Skin epidermis (tissue), 12 donors: ENCODE data around the gene FOXA2.
"Not testable (repeated sequence)": the region's sequence is repeated elsewhere in the genome, so short reads cannot be mapped to it uniquely, and the experiment has no call there.

Experiments used
- H3K27ac ChIP-seq, 21 experiments: fragments of 200-600 bp; sonication (generic) in 11 of 21; one replicate each; pipeline ENCODE4 v1.5.0; 2020; ENCODE audit warnings: mild to moderate bottlenecking in 3 of 21, inconsistent platforms in 2 of 21, moderate library complexity in 2 of 21
- H3K4me3 ChIP-seq, 7 experiments: fragments of 200-600 bp; sonication (generic) in 2 of 7; one replicate each; pipeline ENCODE4 v1.5.0; 2020; ENCODE audit warnings: inconsistent platforms in 2 of 7, mild to moderate bottlenecking in 2 of 7, moderate library complexity in 1 of 7

The FOXA2 gene

DNA sequence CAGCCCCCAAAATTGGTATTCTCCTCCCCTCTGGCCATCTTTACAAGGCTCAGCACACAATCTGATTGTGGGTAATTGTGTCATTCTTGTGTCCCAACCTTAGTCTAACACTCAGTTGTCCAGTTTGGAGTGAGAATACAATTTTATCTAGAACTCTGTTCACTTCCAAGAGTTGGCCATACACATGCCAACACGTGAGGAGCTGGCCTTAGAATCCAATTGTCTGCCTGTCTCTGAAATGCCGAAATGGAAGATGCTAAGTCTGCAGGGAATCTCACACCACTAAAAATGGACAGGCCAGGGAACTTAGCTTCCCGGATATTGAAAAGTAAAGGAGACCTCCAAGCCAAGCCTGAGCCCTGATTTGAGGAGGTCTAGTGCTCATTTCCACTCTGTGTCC, 12.3 kb downstream of the FOXA2 start:
- H3K27ac ChIP-seq: no peak overlapping the region
- no peak overlapping the region for H3K4me3 ChIP-seq

DNA sequence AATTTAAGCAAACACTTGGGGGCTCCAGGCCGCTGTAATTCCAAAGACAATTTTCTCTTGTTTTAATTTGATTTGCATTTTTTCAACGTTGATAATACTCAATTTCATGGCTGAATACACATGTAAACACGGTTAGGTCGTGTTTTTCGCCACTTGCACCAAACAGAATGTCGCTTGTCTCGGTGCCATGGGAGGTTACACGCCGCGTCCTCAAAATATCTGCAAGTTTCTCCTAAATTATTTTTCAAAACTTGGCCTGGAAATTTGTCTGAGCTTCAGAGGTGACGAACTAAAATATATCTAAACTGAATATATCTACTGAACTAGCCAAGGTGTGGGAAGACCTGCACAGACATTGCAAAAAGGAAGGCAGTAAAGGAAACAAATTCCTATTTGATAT, 15.0 kb downstream of the FOXA2 start:
- no peak overlapping the region for H3K27ac ChIP-seq
- H3K4me3 ChIP-seq: no peak overlapping the region

DNA sequence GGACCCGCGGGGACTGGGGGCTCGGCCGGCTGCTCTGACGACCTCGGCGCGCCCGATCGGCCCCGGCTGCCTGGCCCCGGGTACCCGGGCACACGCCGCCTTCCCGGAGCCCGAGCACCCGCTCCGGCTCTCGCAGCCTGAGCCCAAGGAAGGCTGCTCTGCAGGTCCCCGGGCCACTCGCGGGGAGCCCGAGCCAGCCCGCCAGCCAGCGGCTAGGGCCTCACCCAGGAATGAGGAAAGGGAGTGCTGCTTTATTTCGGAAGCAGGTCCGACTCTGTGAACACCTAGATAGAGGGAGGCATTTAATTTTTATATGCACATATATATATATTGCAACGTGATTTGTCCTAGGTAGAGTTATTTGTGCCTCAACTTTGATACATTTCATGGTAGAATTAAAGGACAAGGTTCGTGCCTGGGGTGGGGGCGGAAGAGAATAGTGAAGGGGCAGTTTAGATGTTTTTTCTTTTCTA, 15.5 kb downstream of the FOXA2 start:
- no peak overlapping the region for H3K27ac ChIP-seq
- H3K4me3 ChIP-seq: no peak overlapping the region

DNA sequence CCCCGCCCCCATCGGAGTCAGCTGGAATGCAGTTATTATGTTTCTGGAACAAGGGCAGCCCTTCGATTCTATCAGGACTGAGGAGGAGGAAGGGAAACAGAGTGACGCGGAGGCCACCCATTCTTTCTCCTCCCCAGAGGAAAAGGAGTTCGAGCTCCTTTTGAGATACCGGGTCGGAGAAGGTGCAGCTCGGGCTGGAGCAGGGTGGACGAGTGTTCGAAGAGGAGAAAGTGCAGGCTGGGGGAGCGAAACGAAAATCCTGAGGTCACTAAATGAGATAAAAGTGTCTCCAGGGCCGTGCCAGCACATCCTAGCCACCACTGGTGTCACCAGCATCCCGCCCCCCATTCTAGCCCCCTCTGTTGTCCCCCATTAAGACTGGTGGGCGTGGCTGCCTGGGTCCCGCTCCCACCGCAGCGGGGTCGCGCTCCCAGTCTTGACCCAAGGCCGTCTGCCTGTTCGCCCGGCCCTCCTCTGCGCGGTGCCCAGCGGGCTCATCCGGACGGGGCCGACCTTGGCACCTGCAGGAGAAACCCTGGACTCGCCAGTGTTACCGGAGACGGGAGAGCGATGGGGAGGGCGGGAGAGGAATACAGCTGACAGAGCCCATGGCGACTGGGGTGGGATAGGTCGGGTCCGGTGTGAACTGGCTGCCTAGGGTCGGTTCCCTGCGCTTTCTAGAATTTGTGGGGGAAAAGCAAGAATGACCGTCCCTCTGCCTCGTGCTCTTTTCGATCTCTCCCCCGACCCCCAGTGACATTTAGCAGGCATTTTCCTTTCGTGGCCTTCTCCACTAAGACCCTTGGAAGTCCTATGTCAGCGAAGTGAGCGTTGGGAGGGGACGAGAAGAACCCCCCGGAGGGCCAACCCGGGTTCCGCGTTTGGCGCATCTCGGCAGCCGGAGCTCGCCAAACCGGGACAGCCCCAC, 16.2 kb downstream of the FOXA2 start:
- H3K4me3 ChIP-seq: no peak overlapping the region

DNA sequence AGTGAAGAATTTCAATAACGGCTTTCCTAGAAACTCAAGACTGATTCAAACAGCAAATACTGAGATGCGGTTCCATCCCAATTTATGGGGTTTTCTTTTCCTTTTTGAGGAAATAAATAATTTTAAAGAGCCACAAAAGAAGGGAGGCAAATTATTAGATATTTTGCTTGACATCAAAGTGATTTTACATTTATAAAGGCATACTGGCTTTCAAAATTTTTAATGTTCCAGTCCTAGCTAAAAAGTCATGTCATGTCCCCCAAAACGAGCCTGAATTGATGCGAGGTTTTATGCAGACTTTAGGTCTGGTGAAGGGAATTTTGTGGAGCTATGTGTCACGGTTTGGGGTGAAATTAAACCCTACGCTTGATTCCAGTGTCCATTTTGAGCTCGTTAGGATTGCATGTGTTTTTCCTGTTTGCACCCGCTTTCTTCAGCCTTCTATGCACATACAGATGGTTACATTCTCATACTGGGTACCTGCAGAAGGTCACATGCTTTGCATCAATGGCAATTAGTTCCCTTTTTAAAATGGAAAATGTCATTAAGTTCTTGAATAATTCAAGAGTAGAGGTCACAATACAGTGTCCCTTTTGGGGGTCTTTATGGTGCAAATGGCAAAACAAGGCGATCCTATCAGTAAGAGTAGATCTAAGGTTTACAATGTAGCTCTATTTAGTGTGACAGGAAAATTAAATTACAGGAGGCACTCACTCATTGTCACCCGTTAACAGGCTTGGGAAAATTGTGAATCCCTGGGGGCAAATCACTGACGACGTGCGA, 17.3 kb downstream of the FOXA2 start:
- H3K4me3 ChIP-seq: no peak overlapping the region
- H3K27ac ChIP-seq: no peak overlapping the region

More for the DNA sequence above, 16.2 kb downstream of the FOXA2 start:
- no peak overlapping the region for H3K27ac ChIP-seq

DNA sequence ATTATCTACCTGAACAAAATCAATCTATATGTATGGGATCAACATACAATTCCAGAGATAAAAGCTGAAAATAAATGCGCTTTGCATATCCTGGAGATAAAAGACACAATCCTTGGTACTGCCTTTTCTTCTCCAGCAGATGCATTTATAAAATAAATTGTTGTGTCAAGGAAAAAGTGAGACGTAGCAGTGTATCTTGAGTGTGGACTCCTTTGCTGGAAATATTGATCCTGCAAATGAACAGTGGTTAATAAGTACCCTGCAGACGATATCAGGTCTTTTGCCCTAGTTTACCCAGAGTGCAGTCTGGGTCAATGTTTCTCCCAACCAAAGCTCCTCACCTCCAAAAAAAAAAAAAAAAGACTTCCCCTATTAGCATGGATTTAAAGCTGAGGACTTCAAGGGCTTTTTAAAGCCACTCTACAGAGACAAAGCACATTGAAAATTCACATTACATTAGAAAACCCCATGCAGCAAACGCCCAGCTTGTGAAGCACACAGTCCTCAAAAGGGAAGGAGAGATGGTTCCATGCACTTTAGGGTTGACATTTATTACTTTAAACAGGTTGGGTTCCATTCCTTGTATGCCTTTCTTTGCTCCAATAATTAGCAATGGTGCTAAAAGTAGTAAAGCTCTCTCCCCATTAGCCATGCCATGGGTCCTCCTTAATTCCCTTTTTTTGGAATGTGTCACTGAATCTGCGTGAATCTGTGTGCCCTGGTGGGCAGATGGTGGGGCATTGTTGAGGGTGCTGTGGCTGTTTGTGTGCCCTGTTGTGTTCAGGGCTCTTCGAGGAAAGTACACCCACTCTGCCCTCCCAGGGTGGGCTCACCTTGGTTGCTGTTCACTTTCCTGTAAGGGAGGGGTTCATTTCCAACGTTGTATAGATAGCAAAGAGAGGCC, 21.1 kb downstream of the FOXA2 start:
- Histone ChIP-seq H3K27ac (no peak overlapping the region), H3K4me3 (no peak overlapping the region)

DNA sequence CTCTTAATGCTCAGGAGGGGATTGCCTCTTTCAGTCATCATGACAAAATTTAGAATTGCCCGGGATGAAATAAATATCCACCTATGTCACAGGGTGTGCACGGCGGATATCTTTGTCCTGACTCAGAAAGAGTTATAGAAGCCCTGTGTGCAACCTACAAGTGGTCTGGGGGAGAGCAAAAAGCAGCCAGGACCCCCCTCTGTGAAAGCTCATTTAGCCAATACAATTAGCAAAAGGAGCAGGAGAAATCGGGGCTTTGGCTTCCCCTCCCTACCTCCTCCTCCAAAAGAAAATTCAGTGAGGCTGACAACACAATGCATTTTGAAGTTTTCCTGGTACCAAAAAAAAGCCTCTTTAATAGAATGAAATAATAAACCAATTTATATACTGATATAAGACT, 21.8 kb downstream of the FOXA2 start:
- no peak overlapping the region for H3K4me3 ChIP-seq
- no peak overlapping the region for H3K27ac ChIP-seq

DNA sequence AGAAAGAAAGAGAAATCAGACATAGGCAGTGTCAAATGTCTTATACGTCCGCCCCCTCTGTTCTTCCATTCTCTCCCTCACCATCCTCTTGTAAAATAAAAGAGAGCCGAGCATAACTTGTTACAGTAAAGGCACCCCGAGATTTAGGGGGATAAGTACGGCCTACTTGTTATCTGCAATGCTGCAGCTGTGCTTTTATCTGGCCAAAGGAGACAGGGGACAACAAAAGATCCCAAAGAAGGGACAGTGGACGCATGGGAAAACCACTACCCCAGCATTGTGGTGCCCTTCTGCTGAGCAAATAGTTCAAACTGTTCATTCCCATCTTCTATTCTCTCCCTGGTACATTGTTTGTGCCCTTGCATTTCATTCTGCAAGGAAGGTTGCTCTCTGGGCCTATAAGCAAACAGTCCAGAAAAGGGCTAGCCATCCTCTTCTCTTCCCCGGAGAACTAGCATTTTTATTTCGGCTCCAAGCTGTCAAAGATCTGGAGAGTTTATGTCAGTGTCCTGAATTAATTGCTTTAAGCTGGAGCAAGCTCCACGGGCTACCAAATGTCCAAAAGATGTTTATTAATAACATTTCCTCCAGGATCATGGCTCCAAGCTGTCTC, 22.3 kb downstream of the FOXA2 start:
- H3K4me3 ChIP-seq: no peak overlapping the region
- no peak overlapping the region for H3K27ac ChIP-seq

DNA sequence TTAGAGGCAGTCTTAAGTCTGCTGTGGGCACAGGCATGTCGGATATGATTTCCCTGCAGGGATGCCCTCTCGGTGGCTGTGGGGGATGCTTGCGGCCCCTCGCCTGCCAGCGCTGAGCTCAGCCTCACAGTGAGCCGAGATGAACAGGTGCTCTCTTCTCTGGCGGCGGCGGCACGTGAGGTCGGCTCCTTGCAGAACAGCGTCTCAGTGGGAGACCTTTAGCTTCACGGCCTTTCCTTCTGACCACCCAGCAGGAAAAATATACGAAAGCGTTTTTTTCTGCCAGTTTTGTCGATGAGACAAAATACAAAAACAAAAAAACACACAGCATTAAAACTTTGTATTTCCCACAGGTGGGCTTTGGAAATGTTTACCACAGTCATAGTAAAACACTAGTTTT, 23.6 kb downstream of the FOXA2 start:
- Histone ChIP-seq H3K27ac (no peak overlapping the region), H3K4me3 (no peak overlapping the region)

DNA sequence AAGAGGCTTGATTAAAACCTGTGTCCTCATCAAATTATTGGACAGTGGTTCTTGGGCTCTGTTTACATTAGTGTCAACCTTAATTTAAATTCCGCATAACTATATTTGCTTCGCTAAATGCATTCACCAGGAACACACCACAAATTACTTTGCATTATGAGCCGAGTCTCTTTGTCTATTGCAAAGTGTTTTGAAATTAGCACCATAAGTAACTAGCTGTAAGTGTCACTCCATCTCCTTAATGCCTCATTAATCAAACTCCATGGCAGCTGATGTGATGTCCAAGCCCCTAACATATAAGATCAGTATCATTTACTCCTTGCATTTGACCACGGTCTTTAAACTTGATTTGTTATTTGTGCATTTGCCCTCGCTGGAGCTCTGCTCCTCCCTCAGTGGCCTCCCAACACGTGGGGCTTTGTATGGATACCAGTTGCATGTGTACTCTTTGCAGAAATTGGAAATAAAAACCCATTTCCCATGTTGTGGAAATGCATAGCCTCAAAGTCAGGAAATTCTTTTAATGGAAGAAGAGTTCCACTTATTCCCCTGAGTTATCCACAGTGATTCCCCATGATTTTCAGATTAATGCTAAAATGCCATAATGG, 24.6 kb downstream of the FOXA2 start:
- Histone ChIP-seq H3K27ac (no peak overlapping the region), H3K4me3 (no peak overlapping the region)

DNA sequence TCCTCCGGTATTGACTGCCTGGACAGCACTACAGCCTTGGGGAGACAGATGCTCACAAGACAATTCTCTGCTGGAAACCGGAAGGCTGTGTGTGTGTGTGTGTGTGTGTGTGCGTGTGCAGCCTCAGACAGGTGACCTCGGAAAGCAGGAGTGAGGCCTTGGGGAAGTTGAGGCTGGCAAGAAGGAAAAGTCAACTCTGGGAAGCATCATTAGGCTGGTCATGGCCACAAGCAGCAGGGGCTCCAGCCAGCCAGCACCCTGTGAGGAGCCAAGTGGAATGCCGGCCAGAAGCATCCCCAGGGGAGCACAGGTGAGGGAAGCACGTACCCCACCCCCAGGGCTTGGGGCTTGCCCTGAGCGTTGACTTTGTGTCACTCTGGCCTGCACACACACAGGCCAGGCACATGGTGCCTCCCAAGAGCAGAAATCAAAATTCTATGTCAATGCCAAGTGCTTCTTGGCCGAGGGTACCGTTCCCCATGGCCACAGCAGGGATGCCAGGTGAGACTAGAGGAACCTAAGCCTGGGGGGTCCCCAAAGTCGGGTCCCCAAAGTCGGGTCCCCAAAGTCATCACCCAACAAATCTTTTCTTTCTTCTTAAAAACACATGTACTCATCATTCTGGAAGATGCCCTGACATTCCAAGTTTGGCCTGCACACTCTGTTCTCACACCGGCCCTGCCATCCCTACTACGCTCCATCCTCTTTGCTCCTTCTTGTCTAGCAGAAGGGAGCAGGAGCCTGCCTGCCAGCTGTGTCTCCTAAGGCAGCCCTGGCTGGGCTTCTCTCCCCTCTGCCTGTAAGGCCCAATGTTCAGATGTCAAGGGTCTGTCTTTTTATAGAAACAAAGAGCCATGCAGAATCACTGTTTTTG, 26.7 kb downstream of the FOXA2 start:
- no peak overlapping the region for H3K4me3 ChIP-seq
- no peak overlapping the region for H3K27ac ChIP-seq

DNA sequence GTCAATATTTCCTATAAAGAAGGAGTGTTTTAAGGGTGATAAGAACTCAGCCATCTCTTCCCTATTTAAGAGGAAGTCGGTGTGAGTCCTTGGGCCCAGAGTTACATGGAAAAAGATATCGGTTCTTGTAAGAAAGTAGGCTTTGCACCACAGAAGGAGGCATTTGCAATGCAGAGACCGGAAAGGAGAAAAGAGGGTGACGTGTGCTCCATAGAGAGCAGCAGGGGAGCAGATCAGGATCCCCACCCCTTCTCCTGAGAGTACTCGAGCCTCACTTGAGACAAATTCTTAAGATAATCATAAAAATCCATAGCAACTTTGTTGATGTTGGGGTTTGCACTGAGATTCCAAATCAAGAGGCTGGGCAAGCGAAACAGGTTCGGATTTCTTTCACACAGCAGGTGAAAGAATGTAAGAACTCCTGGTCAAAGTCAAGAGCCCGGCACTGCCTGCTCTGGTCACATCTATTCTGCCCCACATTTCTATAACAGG, 27.8 kb downstream of the FOXA2 start:
- H3K27ac ChIP-seq: no peak overlapping the region
- H3K4me3 ChIP-seq: no peak overlapping the region

DNA sequence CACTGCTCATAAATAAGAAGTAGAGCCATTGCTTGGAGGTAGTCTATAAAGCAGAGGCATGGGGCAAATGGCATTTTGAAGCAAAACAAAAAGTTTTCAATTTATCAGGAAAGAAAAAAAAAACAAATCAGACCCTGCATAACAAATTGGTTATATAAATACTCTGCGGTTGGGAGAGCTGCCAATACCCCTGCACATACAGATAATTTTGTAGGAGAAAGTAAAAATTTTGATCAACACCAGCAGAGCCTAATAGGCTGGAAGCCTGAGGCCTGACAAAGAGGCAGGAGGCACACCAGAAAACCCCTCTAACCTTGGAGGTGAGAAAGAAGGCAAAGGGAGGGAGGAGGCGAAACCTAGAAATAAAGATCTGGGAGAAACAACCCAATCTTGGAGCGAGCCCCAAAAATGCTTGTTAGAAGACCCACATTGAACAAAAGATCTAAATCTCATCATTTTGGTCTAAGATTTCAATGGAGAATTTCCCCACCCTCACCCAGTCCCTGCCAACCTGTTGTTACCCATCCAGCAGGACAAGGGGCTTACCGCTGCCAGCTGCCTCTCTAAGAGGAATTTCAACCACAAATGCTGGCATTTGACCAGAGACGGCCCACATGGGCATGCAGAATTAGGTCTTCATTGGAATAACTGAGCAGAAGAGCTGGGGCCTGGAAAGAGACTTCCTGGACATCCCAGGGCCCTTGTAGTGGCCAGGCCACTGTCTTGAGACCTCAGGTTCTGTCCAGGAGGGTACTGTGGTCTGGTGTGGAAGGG, 28.4 kb downstream of the FOXA2 start:
- Histone ChIP-seq H3K4me3 (no peak overlapping the region), H3K27ac (no peak overlapping the region)

DNA sequence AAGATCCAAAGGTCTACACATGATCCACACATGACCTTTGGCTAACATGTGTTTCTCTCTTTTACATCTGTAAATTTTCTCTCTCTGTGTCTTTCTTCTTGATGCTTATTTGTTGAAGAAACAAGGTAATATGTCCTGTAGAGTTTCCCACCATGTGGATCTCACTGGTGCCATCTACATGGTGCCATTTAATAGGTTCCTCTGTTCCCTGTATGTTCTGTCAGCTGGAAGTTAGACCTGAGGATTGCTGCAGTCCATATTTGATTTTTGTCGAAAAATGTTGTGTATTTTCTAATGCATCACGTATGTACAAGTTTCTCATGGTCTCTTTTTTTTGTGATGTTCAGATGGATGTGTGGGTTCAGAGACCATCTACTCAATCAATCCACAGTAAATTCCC, 30.0 kb downstream of the FOXA2 start:
- Histone ChIP-seq H3K4me3 (no peak overlapping the region), H3K27ac (no peak overlapping the region)

DNA sequence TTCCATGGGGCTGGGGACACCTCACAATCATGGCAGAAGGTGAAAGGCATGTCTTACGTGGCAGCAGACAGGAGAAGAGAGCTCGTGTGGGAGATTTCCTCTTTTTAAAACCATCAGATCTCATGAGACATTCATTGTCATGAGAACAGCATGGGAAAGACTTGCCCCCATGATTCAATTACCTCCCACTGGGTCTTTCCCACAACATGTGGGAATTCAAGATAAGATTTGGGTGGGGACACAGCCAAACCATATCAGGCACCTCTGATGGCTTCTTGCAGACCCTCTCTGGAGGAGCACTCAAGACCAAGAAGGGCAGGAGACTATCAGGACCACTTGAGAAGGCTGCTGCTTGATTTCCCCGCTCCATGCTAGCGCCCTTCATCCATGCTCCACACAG, 33.9 kb downstream of the FOXA2 start:
- H3K4me3 ChIP-seq, H3K27ac ChIP-seq: not testable (repeated sequence)

DNA sequence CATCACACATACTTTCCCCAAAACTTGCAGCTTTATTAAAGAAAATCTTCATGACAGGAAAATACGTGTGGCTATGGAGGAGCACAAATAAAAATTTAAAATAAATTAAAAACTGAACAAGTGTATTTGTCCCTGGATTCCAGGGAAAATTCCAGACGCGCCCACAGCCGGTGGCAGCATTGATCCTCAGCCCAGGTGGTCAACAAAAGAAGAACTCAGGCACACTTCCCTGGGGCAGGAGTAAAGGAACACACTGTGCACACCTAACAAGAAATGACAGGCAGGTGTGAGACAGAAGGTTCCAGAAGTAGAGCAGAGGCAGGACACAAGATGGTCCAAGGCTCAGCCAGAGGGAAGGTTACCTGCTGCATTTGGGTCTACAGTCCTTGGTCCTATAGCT, 36.3 kb downstream of the FOXA2 start:
- H3K4me3 ChIP-seq: no peak overlapping the region
- no peak overlapping the region for H3K27ac ChIP-seq

DNA sequence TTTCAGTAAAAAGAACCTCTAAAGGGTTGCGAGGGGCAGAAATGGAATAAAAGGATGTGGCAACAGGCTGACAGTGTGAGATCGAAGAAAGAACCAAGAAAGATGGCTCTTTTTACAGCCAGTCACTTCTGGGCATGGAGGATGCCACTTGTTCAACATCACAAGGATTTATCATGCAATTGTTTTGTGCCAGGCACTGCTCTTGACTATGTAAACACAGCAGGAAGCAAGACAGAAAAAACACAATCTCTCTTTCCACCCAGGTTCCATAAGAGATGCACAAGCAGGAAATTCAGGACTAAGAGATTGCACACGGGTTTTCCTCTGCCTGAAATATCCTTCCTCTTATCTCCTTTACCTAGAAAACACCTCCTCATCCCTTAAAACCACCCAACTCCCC, 38.0 kb downstream of the FOXA2 start:
- no peak overlapping the region for H3K27ac ChIP-seq
- no peak overlapping the region for H3K4me3 ChIP-seq
